GM20000 (cell line): ENCODE measurements around the gene TRAK1.

ENCODE experiments used
- DNase-seq: peaks from one replicate; pipeline ENCODE4 v3.0.0; 2012; ENCODE audit warnings: low spot score
- CTCF ChIP-seq: IDR thresholded peaks from 2 replicates; pipeline ENCODE4 v1.5.1; 2012; ENCODE audit warnings: mild to moderate bottlenecking, control low read depth; ENCODE audit errors: extremely low read depth, missing control alignments

TRAK1 gene

GRCh38 chr3:42081838-42082473 lies 9.2 kb upstream of the TRAK1 start:
- no peak for TF ChIP-seq CTCF
- no peak for DNase-seq

- no peak for DNase-seq
- no peak for TF ChIP-seq CTCF
Measured at GRCh38 chr3:42084586-42084985, 6.6 kb upstream of the TRAK1 start.

- DNase-seq: no peak
- no peak for TF ChIP-seq CTCF
Measured at GRCh38 chr3:42085641-42086376, 5.3 kb upstream of the TRAK1 start.

GRCh38 chr3:42088803-42089530 lies 2.2 kb upstream of the TRAK1 start:
- DNase-seq: peak; percentile 55
- no peak for TF ChIP-seq CTCF

GRCh38 chr3:42092006-42092405 lies 849 bp downstream of the TRAK1 start:
- TF ChIP-seq CTCF: no peak
- peak; percentile 50 for DNase-seq

GRCh38 chr3:42094128-42094527 lies 3.0 kb downstream of the TRAK1 start:
- peak; percentile 45 for DNase-seq
- TF ChIP-seq CTCF: no peak
